Stimulated activated CD4-positive, alpha-beta T cell treated with anti-CD3 and anti-CD28 coated beads, Interleukin-15, amount 100 ng/mL, for 24 hours (primary cell): ENCODE measurements around the gene ODF2L.
"Not testable (repeated sequence)": the region's sequence is repeated elsewhere in the genome, so short reads cannot be mapped to it uniquely, and the experiment has no call there.

Source experiments
- DNase-seq: peaks from one replicate; pipeline ENCODE4 v3.0.0-alpha.2; 2020

The ODF2L gene

DNA sequence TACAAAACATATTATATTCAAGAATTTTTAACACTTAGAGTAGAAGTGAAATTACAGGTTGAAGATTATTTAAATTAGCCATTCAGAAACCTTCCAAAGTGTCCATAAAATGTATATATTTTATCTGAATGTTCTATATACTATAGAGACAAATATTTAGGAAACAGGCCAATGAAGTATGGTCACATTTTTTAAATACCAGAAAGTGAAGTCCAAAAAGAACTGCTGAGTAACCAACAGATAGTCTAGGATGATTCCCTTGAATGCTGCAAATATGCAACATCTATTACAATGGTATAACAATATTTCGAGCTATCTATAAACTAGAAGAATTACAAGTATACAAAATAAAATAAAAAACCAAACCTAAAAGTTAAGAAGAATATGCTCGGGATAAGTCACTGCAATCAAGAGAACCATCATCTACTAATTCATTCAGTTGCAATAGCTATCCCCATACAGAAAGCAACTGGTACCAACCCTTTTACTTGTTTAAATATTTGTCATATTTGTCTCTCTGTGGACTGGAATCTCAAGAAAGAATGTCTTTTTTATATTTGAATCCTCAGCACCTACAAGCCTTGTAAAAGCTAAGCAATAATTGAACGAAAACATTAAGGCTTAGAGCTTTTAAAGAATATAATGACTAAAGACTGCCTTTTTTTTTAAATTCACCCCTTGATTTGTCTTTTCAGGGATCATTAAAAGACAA lies 8.1 kb downstream of the ODF2L start:
- no peak for DNase-seq

- DNase-seq, result no peak
Measured at GRCh38 chr1:86382878-86383277, 13.2 kb downstream of the ODF2L start.

DNA sequence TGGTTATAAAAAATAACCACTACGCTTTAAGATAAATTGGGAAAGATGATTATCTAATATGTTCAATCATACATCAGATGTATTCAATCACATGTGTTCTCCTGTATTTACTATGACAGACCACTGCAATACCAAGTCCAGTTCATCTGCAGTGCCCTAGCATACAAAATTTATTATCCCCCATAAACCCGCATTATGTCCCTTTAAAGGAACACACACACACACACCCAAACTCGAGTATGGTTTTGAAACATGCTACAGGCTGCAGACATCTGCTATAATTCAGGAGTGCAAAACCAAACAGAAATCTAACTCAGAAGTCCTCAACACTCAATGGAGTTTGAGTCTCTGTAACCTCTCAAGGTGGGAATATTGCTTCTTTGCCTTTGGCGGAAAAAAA lies 14.9 kb downstream of the ODF2L start:
- no peak for DNase-seq

DNA sequence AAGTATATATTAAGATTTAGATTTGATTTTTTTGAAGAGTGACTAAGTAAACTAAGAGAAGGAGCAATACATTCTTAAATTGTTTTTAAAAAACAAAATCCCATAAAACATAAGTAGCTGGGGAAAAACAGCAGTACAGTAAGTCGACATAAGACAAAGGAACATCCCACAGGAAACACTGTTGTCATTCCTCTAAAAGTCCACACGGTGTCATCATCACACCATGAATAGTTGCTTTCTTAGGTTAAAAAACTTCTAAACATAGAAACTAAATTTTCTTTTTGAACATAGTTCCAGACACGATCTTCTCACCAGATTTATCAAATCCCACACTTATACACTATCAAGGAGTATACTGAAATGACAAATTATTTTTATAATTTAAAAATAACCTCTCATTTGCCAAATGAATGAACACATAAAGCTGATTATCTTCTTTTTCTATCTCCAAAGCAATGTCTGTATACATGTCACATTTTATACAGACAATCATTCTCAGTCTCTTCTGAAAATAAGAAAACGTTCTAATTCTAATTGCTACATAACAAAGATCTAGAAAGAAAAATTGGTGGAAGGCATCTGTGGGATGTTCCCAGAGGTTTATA lies 15.8 kb downstream of the ODF2L start:
- no peak for DNase-seq

- no peak for DNase-seq
Measured at GRCh38 chr1:86378813-86379212, 17.3 kb downstream of the ODF2L start.

DNA sequence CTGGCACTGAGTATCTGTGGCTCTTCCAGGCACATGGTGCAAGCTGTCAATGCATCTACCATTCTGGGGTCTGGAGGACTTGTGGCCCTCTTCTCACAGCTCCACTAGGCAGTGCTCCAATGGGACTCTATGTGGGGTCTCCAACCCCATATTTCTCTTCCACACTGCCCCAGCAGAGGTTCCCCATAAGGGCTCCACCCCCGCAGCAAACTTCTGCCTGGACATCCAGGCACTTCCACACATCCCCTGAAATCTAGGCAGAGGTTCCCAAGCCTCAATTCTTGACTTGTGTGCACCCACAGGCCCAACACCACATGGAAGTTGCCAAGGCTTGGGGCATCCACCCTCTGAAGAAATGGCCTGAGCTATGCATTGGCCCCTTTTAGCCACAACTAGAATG lies 18.8 kb downstream of the ODF2L start:
- no peak for DNase-seq

DNA sequence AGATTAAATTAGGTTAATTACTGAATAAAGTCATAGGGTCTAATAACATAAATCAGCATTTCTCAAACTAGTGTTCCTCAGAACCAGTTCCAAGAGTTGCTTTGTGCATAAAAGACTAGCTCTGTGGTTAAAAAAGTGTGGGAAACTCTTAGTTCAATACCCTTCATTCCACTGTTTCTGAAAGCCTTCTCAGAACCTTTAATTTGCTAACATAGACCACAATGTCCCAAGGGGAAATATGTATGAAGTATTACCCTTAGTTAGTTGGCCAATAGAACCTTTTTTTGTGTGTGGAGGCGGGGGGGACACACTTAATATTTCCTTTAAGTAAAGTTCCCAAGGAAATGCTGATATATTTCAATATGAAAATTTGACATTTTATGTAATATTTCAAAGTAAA lies 20.4 kb downstream of the ODF2L start:
- no peak for DNase-seq

DNA sequence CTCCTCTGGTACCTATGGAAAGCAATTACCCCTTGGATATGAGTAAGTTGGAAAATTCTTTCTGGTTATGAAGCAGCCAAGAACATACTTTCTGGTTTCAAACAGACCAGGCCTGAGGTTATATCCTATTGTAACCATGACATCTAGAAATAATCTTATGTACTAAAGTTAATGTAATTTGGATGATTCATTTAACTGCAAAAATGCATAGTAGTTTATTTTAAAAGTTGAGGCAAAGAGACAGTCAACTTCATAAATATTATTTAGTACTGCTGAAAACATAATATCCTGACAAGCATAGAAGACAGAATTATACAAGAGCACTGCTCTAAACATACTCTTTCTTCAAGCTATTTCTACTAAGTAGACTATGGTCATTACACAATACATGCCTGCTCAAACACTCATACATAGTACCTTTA lies 25.5 kb downstream of the ODF2L start:
- DNase-seq, result no peak

GRCh38 chr1:86365896-86366295 lies 30.2 kb downstream of the ODF2L start:
- no peak for DNase-seq

- DNase-seq, result no peak
Measured at GRCh38 chr1:86362807-86363206, 33.3 kb downstream of the ODF2L start.

DNA sequence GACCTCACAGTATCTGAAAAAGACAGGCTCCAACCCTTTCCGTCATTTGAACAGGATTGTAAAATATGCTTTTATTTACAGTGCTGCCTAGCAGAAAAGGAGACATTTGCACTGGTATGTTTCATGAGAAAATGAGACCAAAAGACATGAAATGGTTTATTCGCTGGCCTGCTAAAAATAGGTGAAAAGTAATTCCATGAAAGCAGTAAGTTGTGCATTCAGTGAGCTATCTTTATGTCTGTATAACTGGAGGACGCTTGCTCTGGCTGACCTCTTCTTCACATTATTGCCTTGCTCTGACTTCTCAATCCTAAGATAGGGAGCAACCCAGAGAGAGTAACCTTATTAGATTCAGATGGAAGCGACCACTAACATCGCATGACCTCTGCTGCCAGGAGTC lies 38.3 kb downstream of the ODF2L start:
- no peak for DNase-seq

DNA sequence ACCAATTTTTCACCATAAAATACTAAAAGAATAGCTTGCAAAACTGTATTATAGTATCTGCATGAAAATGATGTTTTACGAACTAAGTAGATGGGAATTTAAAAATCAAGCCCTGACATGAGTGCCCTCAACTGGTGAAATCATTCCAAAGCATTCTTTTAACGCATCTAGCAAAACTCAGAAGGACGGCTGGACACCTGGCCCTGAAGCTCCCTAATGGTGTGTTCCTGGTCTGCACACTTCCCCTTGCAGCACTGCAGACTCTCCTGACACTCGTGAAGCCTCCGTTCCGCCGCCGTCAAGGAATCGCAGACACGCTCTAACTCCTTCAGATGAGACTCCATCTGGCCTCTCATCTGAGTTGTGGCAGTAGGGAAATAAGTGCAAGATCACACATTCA lies 39.9 kb downstream of the ODF2L start:
- no peak for DNase-seq

DNA sequence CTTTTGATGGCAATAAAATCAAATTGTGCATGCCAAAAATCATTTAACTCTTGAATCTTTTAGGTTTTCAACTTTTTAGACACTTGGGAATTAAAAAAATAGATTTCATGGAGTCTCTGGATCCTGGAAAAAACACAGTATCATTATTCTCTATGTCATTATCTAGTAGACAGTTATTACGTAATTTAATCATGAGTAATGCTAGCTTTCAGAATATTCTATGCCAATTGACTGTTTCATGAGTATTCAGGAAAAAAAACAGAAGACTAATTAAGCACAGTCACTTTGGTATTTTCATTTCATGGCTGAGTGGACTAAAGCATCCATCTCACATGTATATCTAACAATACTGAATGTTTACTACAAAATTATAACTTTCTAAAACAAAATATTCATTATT lies 44.0 kb downstream of the ODF2L start:
- DNase-seq, result no peak

GRCh38 chr1:86350230-86350629 lies 45.9 kb downstream of the ODF2L start:
- DNase-seq, result not testable (repeated sequence)

DNA sequence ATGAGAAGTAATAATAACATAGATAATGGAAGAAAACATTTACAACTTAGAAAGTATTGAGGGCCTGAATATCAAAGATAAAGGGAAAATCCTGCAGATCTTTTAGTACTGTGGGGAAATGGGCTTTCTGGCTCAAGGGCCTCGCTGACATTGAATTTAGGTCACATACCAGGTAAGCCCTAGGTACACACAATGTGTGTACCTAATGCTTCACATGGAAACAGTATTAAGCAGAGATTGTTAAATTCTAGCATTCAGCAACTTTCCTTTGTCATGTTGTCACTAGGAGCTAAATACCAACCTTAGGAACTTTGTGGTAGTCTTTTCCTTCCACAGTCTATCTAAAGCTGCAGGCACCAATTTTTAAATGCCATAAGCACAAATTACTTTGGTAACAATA lies 49.7 kb downstream of the ODF2L start:
- DNase-seq, result no peak

GRCh38 chr1:86345042-86345441 lies 51.1 kb downstream of the ODF2L start:
- no peak for DNase-seq

GRCh38 chr1:86339906-86340305 lies 56.2 kb downstream of the ODF2L start:
- DNase-seq, result no peak

GRCh38 chr1:86339014-86339812 lies 56.9 kb downstream of the ODF2L start:
- DNase-seq, result no peak

- DNase-seq, result no peak
Measured at GRCh38 chr1:86335916-86336315, 60.2 kb downstream of the ODF2L start.

GRCh38 chr1:86325264-86325663 lies 70.9 kb downstream of the ODF2L start:
- no peak for DNase-seq

DNA sequence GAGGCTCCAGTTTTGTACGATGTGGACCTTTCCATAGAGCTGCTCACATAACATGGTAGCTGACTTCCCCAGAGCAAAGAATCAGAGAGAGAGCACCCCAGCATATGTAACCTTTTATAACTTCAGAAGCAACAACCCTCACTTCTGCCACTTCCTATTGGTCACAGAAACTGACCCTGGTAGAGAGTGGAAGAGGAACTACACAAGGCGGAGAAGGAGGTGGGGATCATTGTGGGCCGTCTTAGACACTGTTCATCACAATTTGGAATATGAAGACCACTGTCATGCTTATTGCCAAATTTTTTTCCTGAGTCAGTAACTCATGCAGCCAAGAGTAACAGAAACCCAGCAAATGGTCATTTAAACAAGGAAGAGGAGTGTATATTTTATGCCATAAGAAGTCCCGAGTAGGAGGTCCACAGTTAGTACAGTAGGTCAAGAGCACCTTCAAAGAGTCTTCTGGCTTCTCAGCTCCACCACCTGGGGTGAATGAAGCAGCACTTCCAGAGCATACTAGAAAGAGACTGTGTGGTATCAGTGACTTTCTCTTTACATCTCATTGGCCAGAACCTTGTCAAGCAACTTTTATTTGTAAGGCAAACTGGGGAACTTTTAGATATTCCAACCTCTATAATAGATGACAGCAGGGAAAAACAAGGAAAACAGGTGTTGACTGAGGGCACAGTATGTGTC lies 71.8 kb downstream of the ODF2L start:
- DNase-seq, result no peak

DNA sequence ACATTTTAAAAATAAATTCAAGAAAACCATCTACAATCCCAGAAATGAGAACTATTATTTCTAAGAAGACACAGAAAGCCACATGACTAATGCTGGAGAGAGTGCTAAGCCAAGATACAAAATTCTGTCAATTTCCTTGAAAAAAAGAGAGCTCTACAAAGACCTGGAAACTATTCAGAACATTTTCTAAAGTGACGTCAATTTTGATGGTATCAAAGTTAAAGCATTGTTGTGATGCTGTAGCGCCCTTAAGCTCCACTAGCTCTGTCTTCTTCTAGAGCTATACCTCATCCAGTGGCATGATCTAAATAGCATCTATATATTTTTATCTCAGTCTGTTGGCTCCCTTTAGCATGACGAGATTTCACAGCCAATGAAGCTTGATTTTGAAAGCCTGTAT lies 73.9 kb downstream of the ODF2L start:
- no peak for DNase-seq

DNA sequence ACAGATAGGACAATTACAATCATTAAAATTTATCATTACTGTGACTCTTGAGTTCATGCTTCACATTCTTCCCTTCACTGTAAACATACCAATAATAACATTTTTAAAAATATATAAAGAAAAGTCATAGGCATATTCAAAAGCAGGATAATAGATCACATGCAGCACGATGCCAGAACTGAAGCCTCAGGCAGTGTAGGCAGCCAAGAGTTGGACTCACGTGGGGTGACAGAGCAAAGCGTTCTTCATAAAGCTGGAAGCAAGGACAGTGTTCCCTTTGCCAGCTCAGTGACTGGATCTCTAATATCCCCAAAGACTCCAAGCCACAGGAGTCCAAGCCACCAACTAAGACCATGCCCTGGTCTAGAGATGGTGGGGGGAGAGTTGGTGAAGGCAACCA lies 77.7 kb downstream of the ODF2L start:
- DNase-seq, result no peak

DNA sequence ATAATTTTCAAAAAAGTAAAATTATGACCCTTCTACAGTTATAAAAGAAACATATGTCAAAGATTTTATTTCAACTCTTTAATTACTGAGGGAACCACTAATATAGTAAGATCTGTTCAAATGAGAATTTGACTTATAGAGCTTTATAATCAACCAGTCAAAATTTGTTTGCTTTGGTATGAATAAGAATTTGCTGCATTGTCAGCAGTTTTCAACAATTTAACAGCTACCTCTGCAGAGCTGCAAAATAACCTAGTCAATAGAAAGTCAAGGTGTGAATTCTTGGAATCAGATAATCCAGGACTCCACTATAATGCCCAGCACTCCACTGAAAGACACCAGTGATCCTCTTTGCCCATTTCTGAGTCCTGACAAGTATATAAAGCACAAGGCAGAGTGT lies 78.2 kb downstream of the ODF2L start:
- DNase-seq, result no peak
